Measurements from ENCODE around the gene XRCC4. TPM values are rescaled to one million over a fixed set of nuclear protein-coding genes. Genes with fewer than 3 reads are reported as not detected.
"Not testable (repeated sequence)": the region's sequence is repeated elsewhere in the genome, so short reads cannot be mapped to it uniquely, and the experiment has no call there.

XRCC4 gene
- total and polyA plus RNA-seq, 7 experiments from 2014 or later = 2.9 to 12.2 (median 6.0) TPM

DNA sequence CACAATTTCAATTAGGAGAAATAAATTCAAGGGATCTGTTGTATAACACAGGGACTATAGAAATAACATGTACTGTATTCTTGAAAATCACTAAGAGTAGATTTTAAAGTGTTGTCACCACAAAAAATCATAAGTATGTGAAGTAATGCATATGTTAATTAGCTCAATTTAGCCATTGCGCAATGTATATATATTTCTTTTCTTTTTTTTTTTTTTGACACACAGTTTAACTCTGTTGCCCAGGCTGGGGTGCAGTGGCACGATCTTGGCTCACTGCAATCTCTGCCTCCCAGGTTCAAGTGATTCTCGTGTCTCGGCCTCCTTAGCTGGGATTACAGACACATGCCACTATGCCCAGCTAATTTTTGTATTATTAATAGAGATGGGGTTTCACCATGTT lies 70.2 kb downstream of the XRCC4 start:
- Mint-ChIP-seq H3K9me3 (peaks cover 0 to 3% (median 0%) of the 10 kb centered on the region in 11 donors), H3K27ac (no peak overlapping the region), H3K4me3 (no peak overlapping the region), H3K36me3 (peaks cover 0 to 17% (median 9%) of the 10 kb centered on the region in 5 donors), H3K4me1 (no peaks in the 10 kb centered on the region), H3K27me3 (no peaks in the 10 kb centered on the region)
- Histone ChIP-seq H3K9me3 (ENCODE audit: control insufficient read depth in 2 of 3, low read length in 3 of 3) (no peaks in the 10 kb centered on the region), H3K36me3 (ENCODE audit: control insufficient read depth in 2 of 3, insufficient read depth in 3 of 3, low read length in 3 of 3) (no peaks in the 10 kb centered on the region), H3K4me1 (ENCODE audit: control insufficient read depth in 2 of 2, insufficient read depth in 2 of 2, low read length in 2 of 2) (no peaks in the 10 kb centered on the region), H3K4me3 (ENCODE audit: low read length) (no peak overlapping the region), H3K27ac (ENCODE audit: low read depth, low read length) (no peak overlapping the region), H3K27me3 (ENCODE audit: control insufficient read depth in 2 of 2, insufficient read depth in 2 of 2, low read length in 2 of 2) (no peaks in the 10 kb centered on the region)
- CTCF ChIA-PET = no interaction called here
- POLR2A ChIA-PET = no interaction called here
- ATAC-seq = no peak
- DNase-seq = no peak
- intact Hi-C loops (cut with micrococcal nuclease) = no loop called here

DNA sequence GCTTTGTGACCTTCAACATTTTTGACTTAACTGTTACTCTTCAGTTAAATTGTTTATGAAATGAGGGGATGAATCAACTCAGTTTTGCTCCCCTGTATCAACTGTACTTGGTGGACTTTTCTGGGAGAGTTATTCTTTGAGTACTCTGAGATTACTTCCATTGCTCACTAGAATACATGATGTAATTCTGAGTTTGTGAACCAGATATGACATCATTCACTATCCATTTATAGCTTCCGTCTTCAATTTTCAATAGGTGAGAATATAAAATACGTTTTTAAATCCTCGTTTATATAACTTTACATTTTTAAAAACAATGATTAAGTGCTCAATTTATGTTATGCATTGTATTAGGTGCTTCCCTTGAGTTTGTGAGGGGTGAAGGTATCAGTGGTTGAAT lies 71.0 kb downstream of the XRCC4 start:
- ATAC-seq = no peak

DNA sequence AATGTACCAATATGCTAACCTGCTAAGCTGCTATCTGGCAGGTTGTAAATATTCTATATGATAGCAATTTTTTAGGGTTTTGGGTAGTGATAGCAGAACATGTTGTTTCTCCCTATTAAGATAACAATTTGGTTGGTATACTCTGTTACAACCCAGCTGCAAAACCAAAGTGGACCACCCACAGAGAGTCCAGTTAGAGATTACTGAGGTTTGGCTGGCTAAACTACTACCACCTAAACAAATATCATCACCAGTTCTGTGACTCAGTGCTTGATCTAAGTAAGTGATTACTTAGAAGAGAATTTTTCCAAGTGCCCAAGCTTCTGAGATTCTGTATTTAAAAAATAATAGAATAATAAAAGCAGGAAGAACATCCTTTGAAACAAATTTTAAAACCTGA lies 72.3 kb downstream of the XRCC4 start:
- ChIA-PET POLR2A (no interaction called here), CTCF (no interaction called here)
- Mint-ChIP-seq H3K27ac (no peak overlapping the region), H3K36me3 (peaks cover 0 to 17% (median 3%) of the 10 kb centered on the region in 5 donors), H3K4me3 (no peak overlapping the region), H3K27me3 (no peaks in the 10 kb centered on the region), H3K4me1 (no peaks in the 10 kb centered on the region), H3K9me3 (no peaks in the 10 kb centered on the region)
- Histone ChIP-seq H3K36me3 (ENCODE audit: control insufficient read depth in 2 of 3, insufficient read depth in 3 of 3, low read length in 3 of 3) (no peaks in the 10 kb centered on the region), H3K27me3 (ENCODE audit: control insufficient read depth in 2 of 2, insufficient read depth in 2 of 2, low read length in 2 of 2) (no peaks in the 10 kb centered on the region), H3K4me1 (ENCODE audit: control insufficient read depth in 2 of 2, insufficient read depth in 2 of 2, low read length in 2 of 2) (no peaks in the 10 kb centered on the region), H3K9me3 (ENCODE audit: control insufficient read depth in 2 of 3, low read length in 3 of 3) (no peaks in the 10 kb centered on the region), H3K4me3 (ENCODE audit: low read length) (no peak overlapping the region), H3K27ac (ENCODE audit: low read depth, low read length) (no peak overlapping the region)
- ATAC-seq (no peak), DNase-seq (no peak)
- intact Hi-C loops (cut with micrococcal nuclease) = no loop called here

More for the DNA sequence above, 71.0 kb downstream of the XRCC4 start:
- ChIA-PET CTCF (no interaction called here), POLR2A (no interaction called here)
- no peak overlapping the region for H3K27ac Mint-ChIP-seq
- no peak for DNase-seq
- H3K4me1 Mint-ChIP-seq = no peaks in the 10 kb centered on the region
- Histone ChIP-seq H3K36me3 (ENCODE audit: control insufficient read depth in 2 of 3, insufficient read depth in 3 of 3, low read length in 3 of 3) (no peaks in the 10 kb centered on the region), H3K4me1 (ENCODE audit: control insufficient read depth in 2 of 2, insufficient read depth in 2 of 2, low read length in 2 of 2) (no peaks in the 10 kb centered on the region), H3K4me3 (ENCODE audit: low read length) (no peak overlapping the region), H3K27ac (ENCODE audit: low read depth, low read length) (no peak overlapping the region), H3K27me3 (ENCODE audit: control insufficient read depth in 2 of 2, insufficient read depth in 2 of 2, low read length in 2 of 2) (no peaks in the 10 kb centered on the region), H3K9me3 (ENCODE audit: control insufficient read depth in 2 of 3, low read length in 3 of 3) (no peaks in the 10 kb centered on the region)
- H3K4me3 Mint-ChIP-seq = no peak overlapping the region
- H3K36me3 Mint-ChIP-seq = peaks cover 0 to 17% (median 9%) of the 10 kb centered on the region in 5 donors
- peaks cover 0 to 3% (median 0%) of the 10 kb centered on the region in 11 donors for H3K9me3 Mint-ChIP-seq
- intact Hi-C loops (cut with micrococcal nuclease) = no loop called here
- H3K27me3 Mint-ChIP-seq = no peaks in the 10 kb centered on the region

DNA sequence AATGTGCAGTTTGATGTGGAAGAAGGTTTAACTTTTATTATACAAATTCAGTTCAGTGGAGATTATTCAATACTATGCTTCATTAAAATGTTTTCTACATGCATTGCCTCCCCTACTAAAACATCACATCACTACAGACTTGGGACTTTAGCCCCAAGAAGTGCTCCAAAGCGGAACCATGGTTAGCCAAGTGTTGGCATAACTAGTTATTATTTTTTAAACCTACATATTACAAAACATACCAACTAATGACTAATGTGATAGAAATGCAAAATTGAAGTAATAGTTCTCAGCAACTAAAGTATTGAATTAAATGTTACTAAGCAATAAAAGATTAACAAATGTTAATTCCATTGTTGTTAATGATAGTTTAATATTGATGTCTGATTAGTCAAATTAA lies 74.5 kb downstream of the XRCC4 start:
- Histone ChIP-seq H3K9me3 (ENCODE audit: control insufficient read depth in 2 of 3, low read length in 3 of 3) (no peaks in the 10 kb centered on the region), H3K27ac (ENCODE audit: low read depth, low read length) (no peak overlapping the region), H3K36me3 (ENCODE audit: control insufficient read depth in 2 of 3, insufficient read depth in 3 of 3, low read length in 3 of 3) (no peaks in the 10 kb centered on the region), H3K4me3 (ENCODE audit: low read length) (no peak overlapping the region), H3K27me3 (ENCODE audit: control insufficient read depth in 2 of 2, insufficient read depth in 2 of 2, low read length in 2 of 2) (no peaks in the 10 kb centered on the region), H3K4me1 (ENCODE audit: control insufficient read depth in 2 of 2, insufficient read depth in 2 of 2, low read length in 2 of 2) (no peaks in the 10 kb centered on the region)
- intact Hi-C loops (cut with micrococcal nuclease) = no loop called here
- Mint-ChIP-seq H3K9me3 (no peaks in the 10 kb centered on the region), H3K4me3 (no peak overlapping the region), H3K27ac (no peak overlapping the region), H3K27me3 (no peaks in the 10 kb centered on the region), H3K36me3 (peaks cover 0 to 10% (median 0%) of the 10 kb centered on the region in 5 donors), H3K4me1 (no peaks in the 10 kb centered on the region)
- CTCF ChIA-PET = no interaction called here
- no peak for DNase-seq
- no peak for ATAC-seq
- POLR2A ChIA-PET = no interaction called here

DNA sequence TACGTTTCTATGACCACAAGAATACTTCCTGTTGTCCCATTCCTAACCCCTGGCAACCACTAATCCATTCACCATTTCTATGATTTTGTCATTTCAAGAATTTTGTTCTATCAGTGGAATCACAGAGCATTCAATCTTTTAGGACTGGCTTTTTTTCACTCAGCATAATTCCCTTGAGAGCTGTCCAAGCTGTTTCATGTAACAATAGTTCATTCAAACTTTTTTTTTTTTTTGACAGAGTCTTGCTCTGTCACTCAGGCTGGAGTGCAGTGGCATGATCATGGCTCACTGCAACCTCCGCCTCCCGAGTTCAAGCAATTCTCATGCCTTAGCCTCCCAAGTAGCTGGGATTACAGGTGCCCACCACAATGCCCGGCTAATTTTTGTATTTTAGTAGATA lies 75.6 kb downstream of the XRCC4 start:
- H3K4me1 Mint-ChIP-seq; H3K27me3 Mint-ChIP-seq; H3K27ac Mint-ChIP-seq; H3K27ac ChIP-seq (ENCODE audit: low read depth, low read length); ATAC-seq; H3K36me3 ChIP-seq (ENCODE audit: control insufficient read depth in 2 of 3, insufficient read depth in 3 of 3, low read length in 3 of 3); DNase-seq; POLR2A ChIA-PET; CTCF ChIA-PET; H3K9me3 ChIP-seq (ENCODE audit: control insufficient read depth in 2 of 3, low read length in 3 of 3); intact Hi-C loops (cut with micrococcal nuclease); H3K9me3 Mint-ChIP-seq; H3K4me3 ChIP-seq (ENCODE audit: low read length); H3K27me3 ChIP-seq (ENCODE audit: control insufficient read depth in 2 of 2, insufficient read depth in 2 of 2, low read length in 2 of 2); H3K4me1 ChIP-seq (ENCODE audit: control insufficient read depth in 2 of 2, insufficient read depth in 2 of 2, low read length in 2 of 2); H3K4me3 Mint-ChIP-seq; H3K36me3 Mint-ChIP-seq: not testable (repeated sequence)

DNA sequence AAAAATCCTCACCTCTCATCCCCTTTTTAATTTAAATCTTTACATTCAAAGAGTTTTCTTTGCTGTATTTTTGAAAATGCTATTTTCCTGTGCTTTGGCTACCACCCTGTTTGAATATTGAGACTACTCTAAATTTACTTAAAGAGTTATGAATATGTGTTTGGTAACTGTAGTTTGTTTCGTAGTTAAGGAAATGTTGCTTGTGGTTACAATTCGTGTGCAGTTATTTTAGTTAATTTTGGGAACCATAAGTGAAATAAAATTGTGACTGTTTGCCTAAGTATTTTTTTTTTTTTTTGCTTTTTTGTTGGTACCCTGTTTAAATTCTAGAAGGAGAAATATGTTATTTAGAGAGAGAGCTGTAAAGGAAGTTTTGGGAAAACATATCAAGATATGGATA lies 78.7 kb downstream of the XRCC4 start:
- H3K27me3 ChIP-seq (ENCODE audit: control insufficient read depth in 2 of 2, insufficient read depth in 2 of 2, low read length in 2 of 2) = no peaks in the 10 kb centered on the region
- intact Hi-C loops (cut with micrococcal nuclease) = no loop called here
- CTCF ChIA-PET = no interaction called here
- H3K36me3 Mint-ChIP-seq = peaks cover 0 to 4% (median 0%) of the 10 kb centered on the region in 5 donors
- H3K4me1 ChIP-seq (ENCODE audit: control insufficient read depth in 2 of 2, insufficient read depth in 2 of 2, low read length in 2 of 2) = no peaks in the 10 kb centered on the region
- ATAC-seq (no peak), DNase-seq (no peak)
- H3K36me3 ChIP-seq (ENCODE audit: control insufficient read depth in 2 of 3, insufficient read depth in 3 of 3, low read length in 3 of 3) = no peaks in the 10 kb centered on the region
- H3K9me3 Mint-ChIP-seq = no peaks in the 10 kb centered on the region
- no peak overlapping the region for H3K27ac Mint-ChIP-seq
- no peaks in the 10 kb centered on the region for H3K9me3 ChIP-seq (ENCODE audit: control insufficient read depth in 2 of 3, low read length in 3 of 3)
- H3K27me3 Mint-ChIP-seq = no peaks in the 10 kb centered on the region
- no peak overlapping the region for H3K4me3 ChIP-seq (ENCODE audit: low read length)
- H3K4me3 Mint-ChIP-seq = no peak overlapping the region
- POLR2A ChIA-PET = no interaction called here
- no peak overlapping the region for H3K27ac ChIP-seq (ENCODE audit: low read depth, low read length)
- no peaks in the 10 kb centered on the region for H3K4me1 Mint-ChIP-seq

DNA sequence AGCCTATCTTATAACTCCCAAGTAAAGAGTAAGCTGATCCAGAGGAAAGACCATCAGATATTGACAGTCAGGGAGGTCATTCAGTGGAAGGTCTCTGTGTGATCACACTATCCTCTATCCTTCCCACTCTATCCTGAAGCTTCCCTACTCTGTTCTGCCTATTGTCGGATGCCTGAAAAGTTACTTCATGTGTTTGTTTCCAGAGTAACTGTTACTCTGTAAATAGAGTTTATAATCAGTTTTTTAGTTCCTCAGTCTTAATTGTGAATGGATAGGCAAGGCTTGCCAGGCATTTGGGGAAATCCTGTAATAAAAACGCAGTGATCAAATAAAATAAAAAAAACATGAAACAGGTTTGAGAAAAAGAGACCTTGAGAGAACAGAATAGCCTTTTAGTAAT lies 79.8 kb downstream of the XRCC4 start:
- Mint-ChIP-seq H3K4me1 (no peaks in the 10 kb centered on the region), H3K36me3 (peaks cover 0 to 4% (median 0%) of the 10 kb centered on the region in 5 donors), H3K9me3 (no peaks in the 10 kb centered on the region), H3K4me3 (no peak overlapping the region), H3K27me3 (no peaks in the 10 kb centered on the region), H3K27ac (no peak overlapping the region)
- Histone ChIP-seq H3K36me3 (ENCODE audit: control insufficient read depth in 2 of 3, insufficient read depth in 3 of 3, low read length in 3 of 3) (no peaks in the 10 kb centered on the region), H3K27ac (ENCODE audit: low read depth, low read length) (no peak overlapping the region), H3K9me3 (ENCODE audit: control insufficient read depth in 2 of 3, low read length in 3 of 3) (no peaks in the 10 kb centered on the region), H3K4me3 (ENCODE audit: low read length) (no peak overlapping the region), H3K4me1 (ENCODE audit: control insufficient read depth in 2 of 2, insufficient read depth in 2 of 2, low read length in 2 of 2) (no peaks in the 10 kb centered on the region), H3K27me3 (ENCODE audit: control insufficient read depth in 2 of 2, insufficient read depth in 2 of 2, low read length in 2 of 2) (no peaks in the 10 kb centered on the region)
- CTCF ChIA-PET = no interaction called here
- POLR2A ChIA-PET = no interaction called here
- DNase-seq (no peak), ATAC-seq (no peak)
- intact Hi-C loops (cut with micrococcal nuclease) = no loop called here
